ENCODE data around the gene CAV1.

DNA sequence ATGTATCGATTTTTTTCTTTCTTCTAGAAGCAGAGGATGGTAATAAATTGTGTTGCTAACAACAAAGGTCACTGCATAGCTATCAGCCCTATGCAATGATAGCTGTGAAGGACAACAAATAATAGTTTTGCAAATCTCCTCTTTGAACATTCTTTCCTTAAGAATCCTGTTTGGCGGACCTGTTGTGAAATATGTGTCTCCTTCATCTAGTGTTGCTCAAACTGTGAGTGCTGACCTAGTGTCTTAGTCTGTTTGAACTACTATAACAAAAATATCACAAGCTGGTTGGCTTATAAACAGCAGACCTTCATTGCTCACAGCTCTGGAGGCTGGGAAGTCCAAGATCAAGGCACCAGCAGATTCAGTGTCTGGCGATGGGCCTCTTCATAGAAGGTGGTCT is 53.7 kb downstream of the CAV1 start:
- TF ChIP-seq, protein P1, sequence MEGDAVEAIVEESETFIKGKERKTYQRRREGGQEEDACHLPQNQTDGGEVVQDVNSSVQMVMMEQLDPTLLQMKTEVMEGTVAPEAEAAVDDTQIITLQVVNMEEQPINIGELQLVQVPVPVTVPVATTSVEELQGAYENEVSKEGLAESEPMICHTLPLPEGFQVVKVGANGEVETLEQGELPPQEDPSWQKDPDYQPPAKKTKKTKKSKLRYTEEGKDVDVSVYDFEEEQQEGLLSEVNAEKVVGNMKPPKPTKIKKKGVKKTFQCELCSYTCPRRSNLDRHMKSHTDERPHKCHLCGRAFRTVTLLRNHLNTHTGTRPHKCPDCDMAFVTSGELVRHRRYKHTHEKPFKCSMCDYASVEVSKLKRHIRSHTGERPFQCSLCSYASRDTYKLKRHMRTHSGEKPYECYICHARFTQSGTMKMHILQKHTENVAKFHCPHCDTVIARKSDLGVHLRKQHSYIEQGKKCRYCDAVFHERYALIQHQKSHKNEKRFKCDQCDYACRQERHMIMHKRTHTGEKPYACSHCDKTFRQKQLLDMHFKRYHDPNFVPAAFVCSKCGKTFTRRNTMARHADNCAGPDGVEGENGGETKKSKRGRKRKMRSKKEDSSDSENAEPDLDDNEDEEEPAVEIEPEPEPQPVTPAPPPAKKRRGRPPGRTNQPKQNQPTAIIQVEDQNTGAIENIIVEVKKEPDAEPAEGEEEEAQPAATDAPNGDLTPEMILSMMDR (IDR thresholded peaks at IDR 0.05): no peak
- no peak for TF ChIP-seq POLR2AphosphoS5 (IDR thresholded peaks at IDR 0.05)
